ENCODE measurements around the gene PP2D1. TPM values are rescaled to one million over a fixed set of nuclear protein-coding genes. Genes with fewer than 3 reads are reported as not detected.

PP2D1 gene
- total RNA-seq, 1 experiment from 2014 or later, result not detected

DNA sequence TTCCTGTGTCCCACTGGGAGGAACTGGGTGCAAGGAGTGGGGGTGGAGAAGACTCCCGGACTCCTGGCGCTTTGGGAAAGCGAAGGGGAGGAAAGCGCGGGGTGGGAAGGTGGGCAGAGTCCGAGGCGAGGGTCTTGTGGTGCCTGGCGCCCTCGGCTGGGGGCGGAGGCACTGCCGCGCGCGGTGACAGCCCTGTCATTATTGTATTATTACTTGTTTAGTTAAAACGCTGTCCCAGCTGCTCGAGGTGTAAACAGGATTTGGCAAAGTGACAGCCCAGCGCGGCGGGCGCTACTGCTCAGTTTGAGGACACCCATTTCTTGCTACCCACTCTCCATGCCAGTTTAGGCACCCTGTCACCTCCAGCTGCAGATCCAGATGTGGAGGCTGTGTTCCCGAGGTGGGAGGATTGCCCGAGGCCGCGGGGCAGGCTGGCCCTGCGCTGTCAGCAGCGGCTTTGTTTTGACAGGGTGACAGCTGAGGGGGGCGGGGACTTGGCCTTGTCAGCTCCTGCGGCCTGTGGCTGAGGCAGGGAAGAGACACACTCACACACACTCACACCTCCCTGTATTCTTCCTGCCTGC lies 29.2 kb upstream of the PP2D1 start:
- POLR2A ChIA-PET (ENCODE audit: unreplicated experiment), result interaction anchor here (0.6 kb wide), 1 partner anchor 142 kb away, joined by 4 read pairs; no protein-coding TSS in a partner anchor
- Histone ChIP-seq H3K27ac (ENCODE audit: low read length) (no peak overlapping the region), H3K9me2 (replicated peaks; ENCODE audit: low read length) (no peaks in the 10 kb centered on the region), H4K20me1 (ENCODE audit: low read length) (no peaks in the 10 kb centered on the region), H3F3A (ENCODE audit: low read length, unreplicated experiment) (no peaks in the 10 kb centered on the region), H3K9ac (ENCODE audit: low read length) (peak overlapping the region; percentile 21; the same call in 1 of the 2 replicates), H3K4me1 (ENCODE audit: insufficient read depth, low read length) (peaks cover 19% of the 10 kb centered on the region; the same call in 1 of the 2 replicates), H3K79me2 (ENCODE audit: low read length) (no peaks in the 10 kb centered on the region), H3K4me2 (ENCODE audit: low read length) (peak overlapping the region; percentile 99), H3K9me3 (ENCODE audit: low read length) (no peaks in the 10 kb centered on the region), H3K36me3 (ENCODE audit: low read depth, low read length) (no peaks in the 10 kb centered on the region), H2AFZ (ENCODE audit: low read length) (peak overlapping the region; percentile 91), H3K27me3 (ENCODE audit: low read length) (no peaks in the 10 kb centered on the region), H3K4me3 (ENCODE audit: low read length) (peak overlapping the region; percentile 80)
- ATAC-seq (peak; percentile 61), DNase-seq (peak; percentile 77)
- CTCF ChIA-PET, result interaction anchor here (0.5 to 1.2 kb wide), 4 partner anchors 11 to 145 kb away, joined by 3 to 11 read pairs (median 3); partner anchors contain the start of gene SGO1
- BruUV-seq (replicated peaks), result no TSS peak
- intact Hi-C loops (cut with micrococcal nuclease), result loop anchor here (1.0 to 5.0 kb wide), 4 partner anchors 13 to 152 kb away; no protein-coding TSS in a partner anchor
- TF ChIP-seq EZH2 (IDR thresholded peaks at IDR 0.05; ENCODE audit: low read length, unreplicated experiment) (no peak), EZH2phosphoT487 (IDR thresholded peaks at IDR 0.05; ENCODE audit: borderline replicate concordance, low read length) (no peak)
- TF ChIP-seq, protein P1, sequence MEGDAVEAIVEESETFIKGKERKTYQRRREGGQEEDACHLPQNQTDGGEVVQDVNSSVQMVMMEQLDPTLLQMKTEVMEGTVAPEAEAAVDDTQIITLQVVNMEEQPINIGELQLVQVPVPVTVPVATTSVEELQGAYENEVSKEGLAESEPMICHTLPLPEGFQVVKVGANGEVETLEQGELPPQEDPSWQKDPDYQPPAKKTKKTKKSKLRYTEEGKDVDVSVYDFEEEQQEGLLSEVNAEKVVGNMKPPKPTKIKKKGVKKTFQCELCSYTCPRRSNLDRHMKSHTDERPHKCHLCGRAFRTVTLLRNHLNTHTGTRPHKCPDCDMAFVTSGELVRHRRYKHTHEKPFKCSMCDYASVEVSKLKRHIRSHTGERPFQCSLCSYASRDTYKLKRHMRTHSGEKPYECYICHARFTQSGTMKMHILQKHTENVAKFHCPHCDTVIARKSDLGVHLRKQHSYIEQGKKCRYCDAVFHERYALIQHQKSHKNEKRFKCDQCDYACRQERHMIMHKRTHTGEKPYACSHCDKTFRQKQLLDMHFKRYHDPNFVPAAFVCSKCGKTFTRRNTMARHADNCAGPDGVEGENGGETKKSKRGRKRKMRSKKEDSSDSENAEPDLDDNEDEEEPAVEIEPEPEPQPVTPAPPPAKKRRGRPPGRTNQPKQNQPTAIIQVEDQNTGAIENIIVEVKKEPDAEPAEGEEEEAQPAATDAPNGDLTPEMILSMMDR (conservative IDR thresholded peaks at IDR 0.05; ENCODE audit: low read depth, low read length), result no peak

- DNase-seq (peak; percentile 59), ATAC-seq (peak; percentile 46)
- no peaks in the 10 kb centered on the region for H3K9me3 ChIP-seq (ENCODE audit: low read length)
- ChIA-PET CTCF (interaction anchor here (0.5 to 1.2 kb wide), 6 partner anchors 10 to 146 kb away, joined by 3 to 11 read pairs (median 3); partner anchors contain the start of gene SGO1), POLR2A (ENCODE audit: unreplicated experiment) (no interaction called here)
- intact Hi-C loops (cut with micrococcal nuclease), result loop anchor here (1.0 to 5.0 kb wide), 5 partner anchors 14 to 152 kb away; no protein-coding TSS in a partner anchor
- no peaks in the 10 kb centered on the region for H3F3A ChIP-seq (ENCODE audit: low read length, unreplicated experiment)
- peak overlapping the region; percentile 21; the same call in 1 of the 2 replicates for H3K9ac ChIP-seq (ENCODE audit: low read length)
- no peaks in the 10 kb centered on the region for H3K27me3 ChIP-seq (ENCODE audit: low read length)
- TF ChIP-seq EZH2 (IDR thresholded peaks at IDR 0.05; ENCODE audit: low read length, unreplicated experiment), result no peak
- TF ChIP-seq, protein P1 (conservative IDR thresholded peaks at IDR 0.05; ENCODE audit: low read depth, low read length), result peak; percentile 38; the same call in 1 of the 2 replicates
- BruUV-seq (replicated peaks), result no TSS peak
- H3K4me3 ChIP-seq (ENCODE audit: low read length), result peak overlapping the region; percentile 80
- no peaks in the 10 kb centered on the region for H3K79me2 ChIP-seq (ENCODE audit: low read length)
- peak overlapping the region; percentile 99 for H3K4me2 ChIP-seq (ENCODE audit: low read length)
- no peaks in the 10 kb centered on the region for H3K9me2 ChIP-seq (replicated peaks; ENCODE audit: low read length)
- H2AFZ ChIP-seq (ENCODE audit: low read length), result peak overlapping the region; percentile 91
- no peak overlapping the region for H3K27ac ChIP-seq (ENCODE audit: low read length)
- H3K36me3 ChIP-seq (ENCODE audit: low read depth, low read length), result no peaks in the 10 kb centered on the region
- H3K4me1 ChIP-seq (ENCODE audit: insufficient read depth, low read length), result peaks cover 19% of the 10 kb centered on the region; the same call in 1 of the 2 replicates
- no peaks in the 10 kb centered on the region for H4K20me1 ChIP-seq (ENCODE audit: low read length)
These were observed 28.6 kb upstream of the PP2D1 start for GRCh38 chr3:20040548-20041196.

Data from PC-3 (cell line).